HEK293 (cell line): ENCODE measurements around the gene FLVCR1.
A peak's percentile ranks its signal among the peaks of the same experiment; 100 is the strongest.

ENCODE experiments used
- CTCF ChIA-PET: fragments of 350-600 bp; formaldehyde crosslinking; extraction: SDS; loops from one replicate; lab custom pipeline; 2021; ENCODE audit warnings: antibody characterized with exemption; lab: Yijun Ruan, JAX
- POLR2A ChIA-PET: fragments of 300-600 bp; formaldehyde crosslinking; extraction: SDS; loops from one replicate; lab custom pipeline; 2020; ENCODE audit warnings: antibody characterized with exemption, inconsistent platforms; lab: Yijun Ruan, JAX
- H3K27ac ChIP-seq: fragments of 200-500 bp; sonication (Bioruptor generic); 2 replicates; pipeline ENCODE4 v1.5.1; 2014; ENCODE audit warnings: low read depth, low read length, control low read depth, inconsistent platforms; ENCODE audit errors: extremely low read depth
- H3K36me3 ChIP-seq, 2 experiments: fragments of 200-500 bp in 1 of 2; sonication (Bioruptor generic) in 1 of 2; 1 replicate in 1 of 2; 2 replicates in 1 of 2; pipeline ENCODE4 v1.5.1; 2014 to 2017; ENCODE audit warnings: inconsistent platforms in 2 of 2, low read length in 2 of 2; ENCODE audit not compliant: control insufficient read depth in 2 of 2, insufficient read depth in 1 of 2
- H3K4me1 ChIP-seq: fragments of 200-500 bp; sonication (Bioruptor generic); 2 replicates; pipeline ENCODE4 v1.5.1; 2014; ENCODE audit warnings: mild to moderate bottlenecking, low read length, inconsistent platforms; ENCODE audit not compliant: control insufficient read depth, insufficient read depth
- H3K4me3 ChIP-seq: 2 replicates; pipeline ENCODE4 v1.5.1; 2011; ENCODE audit warnings: low read depth, mild to moderate bottlenecking, control low read depth, low read length, moderate library complexity
- H3K9me3 ChIP-seq: fragments of 200-500 bp; sonication (Bioruptor generic); 2 replicates; pipeline ENCODE4 v1.5.1; 2014; ENCODE audit warnings: low read depth, low read length, inconsistent platforms; ENCODE audit not compliant: control insufficient read depth, insufficient read depth
- AEBP2 ChIP-seq: fragments of 450-650 bp; formaldehyde crosslinking; IDR thresholded peaks from 2 replicates; pipeline ENCODE4 v1.5.1; 2016; ENCODE audit warnings: missing biosample characterization, missing genetic modification characterization, borderline replicate concordance
- EGR2 ChIP-seq: fragments of 450-650 bp; formaldehyde crosslinking; IDR thresholded peaks from 2 replicates; pipeline ENCODE4 v1.5.1; 2016; ENCODE audit warnings: low read depth, missing biosample characterization, missing genetic modification characterization
- HOXC10 ChIP-seq: sonication (generic); formaldehyde crosslinking; IDR thresholded peaks from 2 replicates; pipeline ENCODE4 v1.8.1; 2023; ENCODE audit warnings: mild to moderate bottlenecking, missing genetic modification reagents
- KLF16 ChIP-seq: fragments of 450-650 bp; formaldehyde crosslinking; IDR thresholded peaks from 2 replicates; pipeline ENCODE4 v1.5.1; 2017; ENCODE audit warnings: missing biosample characterization, missing genetic modification characterization
- TCF7L2 ChIP-seq: IDR thresholded peaks from 2 replicates; pipeline ENCODE4 v1.6.1; 2011; ENCODE audit warnings: low read depth, mild to moderate bottlenecking, inconsistent platforms, low read length, moderate library complexity, borderline replicate concordance
- WT1 ChIP-seq: fragments of 450-650 bp; formaldehyde crosslinking; IDR thresholded peaks from 2 replicates; pipeline ENCODE4 v1.5.1; 2016; ENCODE audit warnings: missing biosample characterization, missing genetic modification characterization
- ZBTB8A ChIP-seq: fragments of 450-650 bp; formaldehyde crosslinking; IDR thresholded peaks from 2 replicates; pipeline ENCODE4 v1.5.1; 2016; ENCODE audit warnings: missing biosample characterization, missing genetic modification characterization
- ZFHX2 ChIP-seq: fragments of 450-650 bp; formaldehyde crosslinking; conservative IDR thresholded peaks from 2 replicates; pipeline ENCODE4 v1.5.1; 2016; ENCODE audit warnings: missing biosample characterization, missing genetic modification characterization
- ZFP37 ChIP-seq: fragments of 450-650 bp; formaldehyde crosslinking; IDR thresholded peaks from 2 replicates; pipeline ENCODE4 v1.5.1; 2016; ENCODE audit warnings: missing biosample characterization, missing genetic modification characterization
- ZNF121 ChIP-seq: fragments of 450-650 bp; formaldehyde crosslinking; IDR thresholded peaks from 2 replicates; pipeline ENCODE4 v1.5.1; 2016; ENCODE audit warnings: missing biosample characterization, missing genetic modification characterization
- ZNF18 ChIP-seq: fragments of 450-650 bp; formaldehyde crosslinking; IDR thresholded peaks from 2 replicates; pipeline ENCODE4 v1.5.1; 2016; ENCODE audit warnings: missing biosample characterization, missing genetic modification characterization
- ZNF19 ChIP-seq: fragments of 450-650 bp; formaldehyde crosslinking; IDR thresholded peaks from 2 replicates; pipeline ENCODE4; 2016; ENCODE audit warnings: missing biosample characterization, missing genetic modification characterization, low read depth
- ZNF202 ChIP-seq: fragments of 450-650 bp; formaldehyde crosslinking; IDR thresholded peaks from 2 replicates; pipeline ENCODE4 v1.5.1; 2016; ENCODE audit warnings: missing biosample characterization, missing genetic modification characterization, borderline replicate concordance
- ZNF211 ChIP-seq: fragments of 450-650 bp; formaldehyde crosslinking; IDR thresholded peaks from 2 replicates; pipeline ENCODE4 v1.5.1; 2016; ENCODE audit warnings: low read depth, missing biosample characterization, missing genetic modification characterization
- ZNF24 ChIP-seq: fragments of 450-650 bp; formaldehyde crosslinking; IDR thresholded peaks from 2 replicates; pipeline ENCODE4 v1.5.1; 2016; ENCODE audit warnings: missing biosample characterization, missing genetic modification characterization
- ZNF341 ChIP-seq: fragments of 450-650 bp; formaldehyde crosslinking; IDR thresholded peaks from 2 replicates; pipeline ENCODE4; 2016; ENCODE audit warnings: low read depth, missing biosample characterization, missing genetic modification characterization
- ZNF473 ChIP-seq: fragments of 450-650 bp; formaldehyde crosslinking; IDR thresholded peaks from 2 replicates; pipeline ENCODE4 v1.5.1; 2017; ENCODE audit warnings: missing biosample characterization, missing genetic modification characterization
- ZNF501 ChIP-seq: fragments of 450-650 bp; formaldehyde crosslinking; IDR thresholded peaks from 2 replicates; pipeline ENCODE4 v1.5.1; 2016; ENCODE audit warnings: missing biosample characterization, missing genetic modification characterization
- ZNF677 ChIP-seq: fragments of 450-650 bp; IDR thresholded peaks from 2 replicates; pipeline ENCODE4 v1.5.0; 2018; ENCODE audit warnings: missing biosample characterization, mild to moderate bottlenecking, missing genetic modification characterization, moderate library complexity
- ZNF704 ChIP-seq: fragments of 450-650 bp; formaldehyde crosslinking; IDR thresholded peaks from 2 replicates; pipeline ENCODE4 v1.5.1; 2016; ENCODE audit warnings: missing biosample characterization, missing genetic modification characterization
- TF ChIP-seq, protein P1 (sequence below): fragments of 450-650 bp; formaldehyde crosslinking; IDR thresholded peaks from 2 replicates; pipeline ENCODE4 v1.5.1; 2017; ENCODE audit warnings: missing biosample characterization, missing genetic modification characterization

The FLVCR1 gene

GRCh38 chr1:212915245-212916091 is 57.4 kb downstream of the FLVCR1 start (continued):
- TF ChIP-seq ZBTB8A (tag by site-specific recombination) (no peak), ZNF18 (tag by site-specific recombination) (no peak)

GRCh38 chr1:212916481-212917133 is 58.5 kb downstream of the FLVCR1 start:
- H3K4me1 ChIP-seq: no peaks in the 10 kb centered on the region
- H3K27ac ChIP-seq: no peak overlapping the region
- no peaks in the 10 kb centered on the region for H3K36me3 ChIP-seq
- ChIA-PET POLR2A (no interaction called here), CTCF (interaction anchor here (0.6 to 0.7 kb wide), 2 partner anchors 78 to 155 kb away, joined by 3 to 4 read pairs; no protein-coding TSS in a partner anchor)
- TF ChIP-seq ZNF341 (tag by site-specific recombination): peak; percentile 74
- no peak for TF ChIP-seq HOXC10 (CRISPR knock-in tag)
- peak; percentile 57 for TF ChIP-seq EGR2 (tag by site-specific recombination)
- peak; percentile 67 for TF ChIP-seq ZFHX2 (tag by site-specific recombination)
- H3K9me3 ChIP-seq: no peaks in the 10 kb centered on the region
- no peak overlapping the region for H3K4me3 ChIP-seq

DNA sequence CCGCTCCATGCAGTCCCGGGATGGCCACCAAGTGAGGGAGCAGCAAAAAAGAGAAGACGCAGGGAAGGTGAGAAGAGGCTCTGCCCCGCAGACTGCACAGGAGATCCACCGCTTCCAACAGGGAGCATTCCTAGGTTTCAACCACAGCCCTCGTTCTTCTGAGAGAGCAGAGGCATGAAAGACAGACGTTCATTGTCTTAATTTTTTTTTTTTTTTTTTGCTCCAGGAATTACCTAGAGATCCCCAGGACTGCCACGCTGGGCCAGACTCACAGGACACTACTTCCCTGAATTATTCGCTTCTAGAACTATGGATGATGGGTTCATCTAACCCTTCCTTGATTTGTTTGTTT is 59.0 kb downstream of the FLVCR1 start:
- Histone ChIP-seq H3K4me3 (no peak overlapping the region), H3K36me3 (no peaks in the 10 kb centered on the region), H3K27ac (no peak overlapping the region), H3K4me1 (no peaks in the 10 kb centered on the region), H3K9me3 (no peaks in the 10 kb centered on the region)
- POLR2A ChIA-PET: no interaction called here
- CTCF ChIA-PET: interaction anchor here (1.6 kb wide), 1 partner anchor 102 kb away, joined by 4 read pairs; no protein-coding TSS in a partner anchor
- TF ChIP-seq KLF16 (tag by site-specific recombination) (no peak), ZNF677 (tag by site-specific recombination) (no peak), ZNF19 (tag by site-specific recombination) (no peak), ZNF211 (tag by site-specific recombination) (no peak)

DNA sequence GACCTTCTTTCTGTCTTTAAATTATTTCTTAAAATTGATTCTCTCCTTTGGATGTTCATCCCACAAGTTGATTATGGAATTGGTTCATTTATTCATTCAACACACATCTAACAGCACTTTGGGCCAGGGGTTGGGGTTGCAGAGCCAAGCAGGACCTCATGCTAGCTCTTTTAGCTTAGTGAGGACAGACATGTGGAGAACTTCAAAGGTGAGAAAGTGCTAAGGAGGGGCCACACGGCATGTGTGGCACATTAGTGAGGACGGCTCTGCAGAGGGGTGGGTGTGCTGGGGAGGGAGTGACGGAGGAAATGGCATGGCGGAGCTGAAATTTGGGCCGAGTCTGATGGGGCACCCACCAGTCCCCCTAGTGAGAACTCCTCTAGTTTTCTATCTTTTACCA is 59.8 kb downstream of the FLVCR1 start:
- Histone ChIP-seq H3K9me3 (no peaks in the 10 kb centered on the region), H3K36me3 (no peaks in the 10 kb centered on the region), H3K27ac (no peak overlapping the region), H3K4me3 (no peak overlapping the region), H3K4me1 (no peaks in the 10 kb centered on the region)
- POLR2A ChIA-PET: no interaction called here
- CTCF ChIA-PET: interaction anchor here (1.3 to 1.6 kb wide), 2 partner anchors 77 to 103 kb away, joined by 3 to 4 read pairs; no protein-coding TSS in a partner anchor
- no peak for TF ChIP-seq ZNF121 (tag by site-specific recombination)
- TF ChIP-seq AEBP2 (tag by site-specific recombination): no peak
- no peak for TF ChIP-seq ZFHX2 (tag by site-specific recombination)
- no peak for TF ChIP-seq ZFP37
- TF ChIP-seq ZNF202 (tag by site-specific recombination): no peak
- TF ChIP-seq ZNF704: no peak
- TF ChIP-seq ZNF501: no peak
- no peak for TF ChIP-seq WT1 (tag by site-specific recombination)
- TF ChIP-seq ZNF473 (tag by site-specific recombination): no peak
- no peak for TF ChIP-seq ZNF24 (tag by site-specific recombination)
- TF ChIP-seq, protein P1, sequence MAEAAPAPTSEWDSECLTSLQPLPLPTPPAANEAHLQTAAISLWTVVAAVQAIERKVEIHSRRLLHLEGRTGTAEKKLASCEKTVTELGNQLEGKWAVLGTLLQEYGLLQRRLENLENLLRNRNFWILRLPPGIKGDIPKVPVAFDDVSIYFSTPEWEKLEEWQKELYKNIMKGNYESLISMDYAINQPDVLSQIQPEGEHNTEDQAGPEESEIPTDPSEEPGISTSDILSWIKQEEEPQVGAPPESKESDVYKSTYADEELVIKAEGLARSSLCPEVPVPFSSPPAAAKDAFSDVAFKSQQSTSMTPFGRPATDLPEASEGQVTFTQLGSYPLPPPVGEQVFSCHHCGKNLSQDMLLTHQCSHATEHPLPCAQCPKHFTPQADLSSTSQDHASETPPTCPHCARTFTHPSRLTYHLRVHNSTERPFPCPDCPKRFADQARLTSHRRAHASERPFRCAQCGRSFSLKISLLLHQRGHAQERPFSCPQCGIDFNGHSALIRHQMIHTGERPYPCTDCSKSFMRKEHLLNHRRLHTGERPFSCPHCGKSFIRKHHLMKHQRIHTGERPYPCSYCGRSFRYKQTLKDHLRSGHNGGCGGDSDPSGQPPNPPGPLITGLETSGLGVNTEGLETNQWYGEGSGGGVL (tag by site-specific recombination): no peak
- no peak for TF ChIP-seq TCF7L2
